Superior temporal gyrus (tissue), 1 donor: Measurements from ENCODE around the gene CDK5RAP3.
"Not testable (repeated sequence)": the region's sequence is repeated elsewhere in the genome, so short reads cannot be mapped to it uniquely, and the experiment has no call there.

Experiments used
- DNase-seq: peaks from one replicate; pipeline ENCODE4 v3.0.0-alpha.2; 2016; ENCODE audit errors: extremely low spot score

Gene CDK5RAP3

GRCh38 chr17:47999582-47999981 lies 28.7 kb downstream of the CDK5RAP3 start:
- no peak for DNase-seq

DNA sequence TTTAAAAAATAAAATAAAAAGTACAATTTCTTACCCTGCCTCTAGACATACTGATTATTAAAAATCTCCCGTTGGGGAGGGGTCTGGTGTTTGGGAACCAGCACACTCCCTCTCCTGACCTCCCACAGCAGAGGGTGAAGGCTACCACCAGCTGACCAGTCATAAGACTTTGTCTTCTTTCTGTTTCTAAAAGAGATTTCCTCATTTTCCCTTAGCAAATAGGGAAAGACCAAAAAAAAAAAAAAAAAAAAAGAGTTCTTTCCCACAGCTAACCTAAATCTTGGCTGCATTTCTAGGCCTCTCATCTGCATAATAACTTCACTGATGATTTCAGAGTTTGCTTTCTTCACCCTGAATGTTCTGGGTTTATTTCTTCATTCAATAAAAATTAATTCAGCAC lies 30.3 kb downstream of the CDK5RAP3 start:
- DNase-seq = peak; percentile 46

DNA sequence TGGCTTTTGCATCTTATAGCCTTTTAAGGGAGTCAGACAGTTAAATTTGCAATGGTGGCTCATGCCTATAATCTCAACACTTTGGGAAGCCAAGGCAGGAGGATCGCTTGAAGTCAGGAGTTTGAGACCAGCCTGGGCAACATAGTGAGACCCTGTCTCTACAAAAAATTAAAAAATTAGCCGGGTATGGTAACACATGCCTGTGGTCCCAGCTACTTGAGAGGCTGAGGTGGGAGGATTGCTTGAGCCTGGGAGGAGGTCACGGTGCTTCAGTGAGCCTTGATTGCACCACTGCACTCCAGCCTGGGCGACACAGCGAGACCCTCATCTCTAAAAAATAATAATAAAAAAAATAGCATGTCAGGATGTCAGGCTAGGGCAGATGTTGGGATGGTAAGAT lies 30.7 kb downstream of the CDK5RAP3 start:
- DNase-seq = not testable (repeated sequence)

GRCh38 chr17:48002266-48002915 lies 31.5 kb downstream of the CDK5RAP3 start:
- DNase-seq = peak; percentile 68

DNA sequence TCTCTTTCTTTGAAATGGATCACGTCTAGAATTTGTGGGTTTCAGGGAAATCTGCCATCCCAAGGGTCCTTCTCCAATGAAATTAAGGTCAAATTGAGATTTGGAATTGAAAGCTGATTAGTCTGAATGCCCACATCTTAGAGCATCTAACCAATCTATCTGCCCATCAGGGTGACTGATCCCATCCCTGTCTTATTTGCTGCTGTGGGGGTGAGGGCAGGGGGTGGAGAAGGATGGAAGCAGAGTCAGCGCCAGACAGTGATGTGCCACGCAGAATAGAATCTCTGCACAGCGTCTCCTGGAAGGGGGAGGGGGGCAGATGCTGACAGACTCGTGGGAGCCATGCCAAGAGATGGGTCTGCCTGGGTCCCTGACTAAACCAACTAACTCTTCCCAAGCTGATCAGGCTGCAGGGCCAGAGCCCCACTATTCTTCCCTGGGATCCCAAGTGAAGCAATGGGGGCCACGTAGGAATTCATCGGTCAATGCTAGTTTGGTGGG lies 32.1 kb downstream of the CDK5RAP3 start:
- DNase-seq = no peak

GRCh38 chr17:48003417-48004151 lies 32.7 kb downstream of the CDK5RAP3 start:
- no peak for DNase-seq

DNA sequence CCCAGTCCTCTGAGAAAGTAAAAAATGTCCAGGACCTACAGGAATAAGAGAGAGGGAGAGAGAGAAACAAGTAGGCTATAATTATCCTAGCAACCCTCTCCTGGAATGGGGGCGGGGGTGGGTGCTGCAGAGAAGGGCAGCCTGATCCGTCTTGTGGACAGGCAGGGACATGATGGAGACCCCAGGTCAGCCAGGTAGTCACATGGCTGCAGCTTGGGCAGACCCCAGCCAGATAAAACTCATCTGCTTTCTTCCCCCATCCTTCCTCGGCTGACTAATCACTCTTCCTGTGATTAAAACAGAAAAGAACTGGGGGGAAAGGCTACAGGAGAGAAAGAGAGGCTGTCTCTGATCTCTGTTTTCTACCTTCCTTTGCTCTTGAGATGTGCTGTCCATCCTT lies 34.1 kb downstream of the CDK5RAP3 start:
- no peak for DNase-seq

GRCh38 chr17:48006936-48007709 lies 36.2 kb downstream of the CDK5RAP3 start:
- no peak for DNase-seq

GRCh38 chr17:48010193-48010592 lies 39.3 kb downstream of the CDK5RAP3 start:
- DNase-seq = no peak

- no peak for DNase-seq
These were observed 40.7 kb downstream of the CDK5RAP3 start for GRCh38 chr17:48011405-48012150.

- no peak for DNase-seq
These were observed 41.2 kb downstream of the CDK5RAP3 start for GRCh38 chr17:48012151-48012520.

- no peak for DNase-seq
These were observed 41.7 kb downstream of the CDK5RAP3 start for GRCh38 chr17:48012654-48013053.

- DNase-seq = no peak
These were observed 43.1 kb downstream of the CDK5RAP3 start for GRCh38 chr17:48013876-48014594.

GRCh38 chr17:48014595-48015111 lies 43.7 kb downstream of the CDK5RAP3 start:
- DNase-seq = no peak

- DNase-seq = no peak
These were observed 45.2 kb downstream of the CDK5RAP3 start for GRCh38 chr17:48016112-48016511.

DNA sequence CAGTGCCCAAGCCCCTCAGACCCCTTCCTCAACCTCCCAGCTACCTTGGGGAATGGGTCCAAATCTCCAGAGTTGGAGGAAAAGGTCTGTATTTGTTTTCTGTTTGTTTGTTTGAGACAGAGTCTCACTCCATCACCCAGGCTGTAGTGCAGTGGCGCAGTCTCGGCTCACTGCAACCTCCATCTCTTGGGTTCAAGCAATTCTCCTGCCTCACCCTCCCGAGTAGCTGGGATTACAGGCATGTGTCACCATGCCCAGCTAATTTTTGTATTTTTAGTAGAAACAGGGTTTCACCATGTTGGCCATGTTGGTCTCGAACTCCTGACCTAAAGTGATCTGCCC lies 46.9 kb downstream of the CDK5RAP3 start:
- not testable (repeated sequence) for DNase-seq

DNA sequence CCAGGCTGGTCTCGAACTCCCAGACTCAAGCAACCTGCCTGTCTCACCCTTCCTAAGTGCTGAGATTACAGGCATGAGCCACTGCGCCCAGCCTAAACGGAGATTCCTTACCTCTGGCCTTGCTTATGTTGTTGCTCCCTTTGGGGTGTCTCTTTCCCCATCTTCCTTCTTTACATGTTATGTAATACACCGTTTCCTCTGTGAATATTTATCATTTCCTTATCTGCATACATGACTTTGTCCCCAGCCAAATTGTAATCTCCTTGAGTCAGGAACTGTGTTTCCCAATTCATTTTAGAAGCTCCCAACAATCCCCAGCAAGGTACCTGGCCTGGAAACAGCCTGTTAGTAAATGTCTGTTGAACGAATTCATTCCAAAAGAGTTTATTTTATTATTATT lies 51.0 kb downstream of the CDK5RAP3 start:
- DNase-seq = no peak

- DNase-seq = no peak
These were observed 52.0 kb downstream of the CDK5RAP3 start for GRCh38 chr17:48022901-48023300.

GRCh38 chr17:48023400-48024148 lies 52.7 kb downstream of the CDK5RAP3 start:
- peak; percentile 87 for DNase-seq
